Urinary bladder (tissue), 4 donors: ENCODE measurements around the gene EFS. TPM values are rescaled to one million over a fixed set of nuclear protein-coding genes. Genes with fewer than 3 reads are reported as not detected.
A peak's percentile ranks its signal among the peaks of the same experiment; 100 is the strongest.

ENCODE experiments used
- DNase-seq: peaks from one replicate; pipeline ENCODE4 v3.0.0-alpha.2; 2015; ENCODE audit errors: extremely low spot score
- H3K27ac ChIP-seq: one replicate; pipeline ENCODE4 v1.5.1; 2013; ENCODE audit warnings: low read depth, mild to moderate bottlenecking, moderate library complexity
- H3K36me3 ChIP-seq: one replicate; pipeline ENCODE4 v1.6.1; 2013; ENCODE audit warnings: mild to moderate bottlenecking, moderate library complexity; ENCODE audit not compliant: insufficient read depth
- H3K4me1 ChIP-seq: one replicate; pipeline ENCODE4 v1.6.1; 2013; ENCODE audit warnings: mild to moderate bottlenecking, moderate library complexity; ENCODE audit not compliant: insufficient read depth
- H3K4me3 ChIP-seq: one replicate; pipeline ENCODE4 v1.5.1; 2013; ENCODE audit warnings: low read depth, low read length
- WGBS: extraction: QIAGEN DNeasy Blood & Tissue Kit; methylation state at CpG from one replicate; pipeline ENCODE4 v1.1.7; 2013; 5-methylcytosine and 5-hydroxymethylcytosine counted together
- polyA plus RNA-seq: library from polyadenylated mRNA; stranded (reverse); fragments of 200-250 nt; gene quantifications from one replicate; pipeline ENCODE4 v1.2.3, GENCODE V29; 2013
- small RNA-seq: library from RNA; depleted of rRNA; stranded (forward); fragments of <200 nt; gene quantifications from one replicate; pipeline ENCODE3, GENCODE V24; 2014
- total RNA-seq: library from RNA; depleted of rRNA; stranded (reverse); fragments of >200 nt; gene quantifications from one replicate; pipeline ENCODE4 v1.2.3, GENCODE V29; 2014
- donor health status: healthy with polysubstance abuse.
- donor health status: healthy.

The EFS gene
- total and polyA plus RNA-seq, 2 donors = 15.0 to 28.7 TPM

DNA sequence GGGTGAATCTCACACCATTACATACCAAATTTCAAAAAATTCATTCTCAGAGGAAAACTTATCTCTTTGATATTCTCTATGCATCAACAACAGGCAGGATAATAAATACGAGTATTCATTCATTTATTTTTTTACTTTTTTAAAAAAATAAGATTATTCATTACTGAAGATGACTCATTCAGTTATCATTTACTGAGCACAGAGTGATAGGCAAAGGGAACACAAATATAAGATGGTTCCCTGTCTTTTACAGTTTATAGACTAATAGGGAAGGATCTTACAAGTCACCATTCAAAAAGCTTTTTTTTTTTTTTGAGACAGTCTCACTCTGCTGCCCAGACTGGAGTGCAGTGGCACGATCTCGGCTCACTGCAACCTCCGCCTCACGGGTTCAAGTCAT lies 48.7 kb downstream of the EFS start:
- H3K4me3 ChIP-seq = no peak overlapping the region
- no peaks in the 10 kb centered on the region for H3K4me1 ChIP-seq
- DNase-seq = no peak
- H3K36me3 ChIP-seq = peaks cover 2% of the 10 kb centered on the region
- no peak overlapping the region for H3K27ac ChIP-seq
- 89% methylated on average over 5 of the region's 5 CpGs for WGBS

DNA sequence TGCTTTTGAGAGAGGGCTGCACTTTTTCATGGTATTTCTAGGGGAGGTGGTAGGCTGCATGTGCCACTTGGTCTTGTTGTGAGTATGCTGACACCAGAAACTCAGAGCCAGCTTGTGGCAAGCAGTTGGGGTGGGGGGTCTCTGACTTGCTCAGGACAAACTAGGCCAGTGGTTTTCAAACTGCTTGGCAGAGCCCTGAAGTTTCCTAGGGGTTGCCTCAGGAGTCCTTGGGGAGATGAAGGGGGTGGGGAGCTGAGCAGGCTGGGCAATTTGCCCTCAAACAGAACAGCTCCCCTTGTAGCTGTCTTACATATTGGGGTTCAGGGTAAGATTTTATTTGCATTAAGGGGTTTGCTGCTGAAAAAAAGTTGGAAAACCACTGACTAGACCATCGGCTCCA lies 54.4 kb downstream of the EFS start:
- WGBS = 90% methylated on average over 1 of the region's 1 CpG
- Histone ChIP-seq H3K36me3 (peaks cover 3% of the 10 kb centered on the region), H3K27ac (no peak overlapping the region), H3K4me3 (no peak overlapping the region), H3K4me1 (no peaks in the 10 kb centered on the region)
- no peak for DNase-seq

- no peak overlapping the region for H3K4me3 ChIP-seq
- WGBS = 86% methylated on average over 17 of the region's 17 CpGs
- DNase-seq = no peak
- H3K27ac ChIP-seq = no peak overlapping the region
- H3K4me1 ChIP-seq = no peaks in the 10 kb centered on the region
- peaks cover 3% of the 10 kb centered on the region for H3K36me3 ChIP-seq
These were observed 56.1 kb downstream of the EFS start for GRCh38 chr14:23308721-23309445.

DNA sequence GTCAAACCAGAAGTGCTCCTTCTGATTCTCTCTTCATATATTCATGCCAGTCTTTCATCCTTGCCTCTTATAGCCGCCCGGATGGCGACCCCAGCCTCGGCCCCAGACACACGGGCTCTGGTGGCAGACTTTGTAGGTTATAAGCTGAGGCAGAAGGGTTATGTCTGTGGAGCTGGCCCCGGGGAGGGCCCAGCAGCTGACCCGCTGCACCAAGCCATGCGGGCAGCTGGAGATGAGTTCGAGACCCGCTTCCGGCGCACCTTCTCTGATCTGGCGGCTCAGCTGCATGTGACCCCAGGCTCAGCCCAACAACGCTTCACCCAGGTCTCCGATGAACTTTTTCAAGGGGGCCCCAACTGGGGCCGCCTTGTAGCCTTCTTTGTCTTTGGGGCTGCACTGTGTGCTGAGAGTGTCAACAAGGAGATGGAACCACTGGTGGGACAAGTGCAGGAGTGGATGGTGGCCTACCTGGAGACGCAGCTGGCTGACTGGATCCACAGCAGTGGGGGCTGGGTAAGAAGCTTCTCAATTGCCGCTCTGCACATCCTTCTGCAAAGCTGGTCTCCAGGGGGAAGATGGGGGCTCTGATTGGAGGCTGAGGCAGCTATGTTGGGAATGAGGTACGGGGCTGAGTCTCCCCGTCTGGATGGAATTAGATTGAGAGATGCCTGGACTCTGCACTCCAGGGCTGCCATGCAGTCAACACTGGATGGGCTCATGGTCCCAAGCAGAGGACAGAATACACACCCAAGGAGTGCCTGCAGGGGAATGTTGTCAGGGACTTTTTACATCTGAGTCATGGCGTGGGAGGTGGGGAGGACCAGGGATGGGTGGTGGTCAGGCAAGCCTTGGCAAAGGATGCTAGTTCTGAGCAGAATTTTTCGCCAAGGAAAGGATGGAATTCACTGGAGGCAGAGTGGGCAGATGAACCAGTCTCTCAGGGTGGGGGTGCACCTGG lies 57.0 kb downstream of the EFS start:
- 87% methylated on average over 22 of the region's 22 CpGs for WGBS
- Histone ChIP-seq H3K27ac (no peak overlapping the region), H3K4me1 (no peaks in the 10 kb centered on the region), H3K4me3 (peak overlapping the region; percentile 56), H3K36me3 (peaks cover 3% of the 10 kb centered on the region)
- no peak for DNase-seq

DNA sequence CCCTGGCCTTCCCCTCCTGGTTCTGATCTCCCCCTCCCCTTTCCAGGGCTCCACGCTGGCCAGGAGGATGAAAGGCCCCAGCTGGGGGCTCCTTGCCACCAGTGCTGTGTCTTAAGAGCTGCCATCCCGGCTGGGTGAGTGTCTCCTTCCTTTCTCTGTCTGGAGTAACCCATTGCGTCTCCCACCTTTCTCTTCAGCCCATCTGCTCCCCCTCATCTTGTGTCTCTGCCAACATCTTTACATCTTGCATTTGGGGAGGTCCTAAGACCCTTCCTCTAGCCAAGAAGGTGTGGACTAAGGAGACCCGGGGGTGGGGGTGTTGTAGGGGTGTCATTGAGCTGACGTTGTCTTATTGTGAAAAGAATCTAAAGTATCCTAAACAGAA lies 57.8 kb downstream of the EFS start:
- 6% methylated on average over 5 of the region's 5 CpGs for WGBS
- DNase-seq = no peak
- H3K36me3 ChIP-seq = peaks cover 3% of the 10 kb centered on the region
- no peaks in the 10 kb centered on the region for H3K4me1 ChIP-seq
- H3K4me3 ChIP-seq = peak overlapping the region; percentile 56
- H3K27ac ChIP-seq = peak overlapping the region; percentile 73

- H3K4me3 ChIP-seq = peak within 1 kb of the TSS; percentile 56
- peak within 1 kb of the TSS; percentile 73 for H3K27ac ChIP-seq
These were observed 58.4 kb downstream of the EFS start, which contains the start of gene BCL2L2 for GRCh38 chr14:23306412-23307145. BCL2L2 (plus strand) TSS chr14:23306833; CDS start chr14:23307768, 935 bp downstream.

More at GRCh38 chr14:23306412-23307145, 58.4 kb downstream of the EFS start, which contains the start of gene BCL2L2:
- 2% methylated on average over 24 of the region's 24 CpGs for WGBS
- DNase-seq = peak; percentile 86
- Histone ChIP-seq H3K4me1 (no peaks in the 10 kb centered on the region), H3K36me3 (peaks cover 3% of the 10 kb centered on the region)

Small RNA genes lying within 50 kb of the gene (small RNA-seq; reads per million reads assigned to genes)
- gene MIR208A = not detected

Other genes starting within 250 kb of the EFS start
- gene CEBPE, start 245.9 kb downstream of the EFS start, total RNA-seq = not detected
- gene CEBPE, start 245.9 kb downstream of the EFS start, polyA plus RNA-seq = 0.06 TPM
- 8.4 TPM for gene SLC7A8, start 181.5 kb downstream of the EFS start, total RNA-seq
- 35.5 TPM for gene SLC7A8, start 181.5 kb downstream of the EFS start, polyA plus RNA-seq
- not detected for gene RNF212B, start 127.2 kb downstream of the EFS start, total RNA-seq
- 0.41 TPM for gene RNF212B, start 127.2 kb downstream of the EFS start, polyA plus RNA-seq
- gene HOMEZ, start 79.0 kb downstream of the EFS start, total RNA-seq = 7.9 TPM
- 12.4 TPM for gene HOMEZ, start 79.0 kb downstream of the EFS start, polyA plus RNA-seq
- 8.6 TPM for gene PPP1R3E, start 62.3 kb downstream of the EFS start, total RNA-seq
- gene PPP1R3E, start 62.3 kb downstream of the EFS start, polyA plus RNA-seq = 9.8 TPM
- gene BCL2L2, start 58.3 kb downstream of the EFS start, total RNA-seq = 19.2 TPM
- gene BCL2L2, start 58.3 kb downstream of the EFS start, polyA plus RNA-seq = 118 TPM
- gene PABPN1, start 43.7 kb downstream of the EFS start, total RNA-seq = 52.0 TPM
- 84.0 TPM for gene PABPN1, start 43.7 kb downstream of the EFS start, polyA plus RNA-seq
- 30.5 TPM for gene SLC22A17, start 12.3 kb downstream of the EFS start, total RNA-seq
- 40.8 TPM for gene SLC22A17, start 12.3 kb downstream of the EFS start, polyA plus RNA-seq
- not detected for gene IL25, start 7.6 kb upstream of the EFS start, total RNA-seq
- gene IL25, start 7.6 kb upstream of the EFS start, polyA plus RNA-seq = not detected
- 3.5 TPM for gene CMTM5, start 11.9 kb upstream of the EFS start, total RNA-seq
- gene CMTM5, start 11.9 kb upstream of the EFS start, polyA plus RNA-seq = 2.0 TPM
- gene MYH6, start 43.1 kb upstream of the EFS start, total RNA-seq = 0.26 TPM
- gene MYH6, start 43.1 kb upstream of the EFS start, polyA plus RNA-seq = not detected
- gene MYH7, start 70.5 kb upstream of the EFS start, total RNA-seq = 29.9 TPM
- not detected for gene MYH7, start 70.5 kb upstream of the EFS start, polyA plus RNA-seq
- gene NGDN, start 104.5 kb upstream of the EFS start, total RNA-seq = 33.9 TPM
- 48.3 TPM for gene NGDN, start 104.5 kb upstream of the EFS start, polyA plus RNA-seq
- gene ZFHX2, start 186.6 kb upstream of the EFS start, total RNA-seq = 0.32 TPM
- gene ZFHX2, start 186.6 kb upstream of the EFS start, polyA plus RNA-seq = 0.71 TPM
- gene THTPA, start 191.1 kb upstream of the EFS start, total RNA-seq = 7.1 TPM
- 25.3 TPM for gene THTPA, start 191.1 kb upstream of the EFS start, polyA plus RNA-seq
- 36.3 TPM for gene AP1G2, start 202.6 kb upstream of the EFS start, total RNA-seq
- 50.7 TPM for gene AP1G2, start 202.6 kb upstream of the EFS start, polyA plus RNA-seq
- gene JPH4, start 213.6 kb upstream of the EFS start, total RNA-seq = 2.7 TPM
- 2.5 TPM for gene JPH4, start 213.6 kb upstream of the EFS start, polyA plus RNA-seq